GM10266 (cell line): Measurements from ENCODE around the gene BMPER.

Experiments used
- DNase-seq: peaks from one replicate; pipeline ENCODE4 v3.0.0; 2012; ENCODE audit errors: extremely low spot score
- CTCF ChIP-seq: IDR thresholded peaks from 2 replicates; pipeline ENCODE4 v1.5.1; 2012; ENCODE audit warnings: mild to moderate bottlenecking, low read depth; ENCODE audit not compliant: control insufficient read depth, insufficient read depth; ENCODE audit errors: missing control alignments

Gene BMPER

GRCh38 chr7:33888166-33888565 lies 17.2 kb upstream of the BMPER start:
- DNase-seq, result no peak

GRCh38 chr7:33892945-33893344 lies 12.4 kb upstream of the BMPER start:
- no peak for TF ChIP-seq CTCF
- DNase-seq, result no peak

More at GRCh38 chr7:33888166-33888565, 17.2 kb upstream of the BMPER start:
- TF ChIP-seq CTCF, result no peak

- no peak for DNase-seq
- no peak for TF ChIP-seq CTCF
Measured at GRCh38 chr7:33893377-33893776, 12.0 kb upstream of the BMPER start.

GRCh38 chr7:33895025-33895804 lies 10.1 kb upstream of the BMPER start:
- peak; percentile 94 for TF ChIP-seq CTCF
- DNase-seq, result peak; percentile 72

GRCh38 chr7:33900501-33900900 lies 4.8 kb upstream of the BMPER start:
- no peak for DNase-seq

GRCh38 chr7:33901199-33901598 lies 4.1 kb upstream of the BMPER start:
- DNase-seq, result no peak
- no peak for TF ChIP-seq CTCF

More at GRCh38 chr7:33900501-33900900, 4.8 kb upstream of the BMPER start:
- TF ChIP-seq CTCF, result no peak

GRCh38 chr7:33901847-33902246 lies 3.5 kb upstream of the BMPER start:
- no peak for DNase-seq
- TF ChIP-seq CTCF, result no peak
